ENCODE data around the gene RPP40.
A peak's percentile ranks its signal among the peaks of the same experiment; 100 is the strongest.

Gene RPP40

GRCh38 chr6:4972438-4972837 lies 31.4 kb downstream of the RPP40 start:
- no peak overlapping the region for H3K4me3 ChIP-seq (ENCODE audit: low read length)
- DNase-seq (ENCODE audit: low read depth): no peak

GRCh38 chr6:4971851-4972250 lies 32.0 kb downstream of the RPP40 start:
- TF ChIP-seq CTCF (conservative IDR thresholded peaks at IDR 0.05; ENCODE audit: low read length): no peak
- no peak overlapping the region for H3K4me3 ChIP-seq (ENCODE audit: low read length)
- no peak for DNase-seq (ENCODE audit: low read depth)

More at GRCh38 chr6:4972438-4972837, 31.4 kb downstream of the RPP40 start:
- TF ChIP-seq CTCF (conservative IDR thresholded peaks at IDR 0.05; ENCODE audit: low read length): no peak

GRCh38 chr6:4970739-4971395 lies 33.0 kb downstream of the RPP40 start:
- TF ChIP-seq CTCF (conservative IDR thresholded peaks at IDR 0.05; ENCODE audit: low read length): no peak
- DNase-seq (ENCODE audit: low read depth): peak; percentile 11
- no peak overlapping the region for H3K4me3 ChIP-seq (ENCODE audit: low read length)

- no peak for TF ChIP-seq CTCF (conservative IDR thresholded peaks at IDR 0.05; ENCODE audit: low read length)
- no peak for DNase-seq (ENCODE audit: low read depth)
Observed at GRCh38 chr6:4969609-4970285, 34.1 kb downstream of the RPP40 start.

GRCh38 chr6:4967301-4968030 lies 36.4 kb downstream of the RPP40 start:
- no peak for TF ChIP-seq CTCF (conservative IDR thresholded peaks at IDR 0.05; ENCODE audit: low read length)
- no peak overlapping the region for H3K4me3 ChIP-seq (ENCODE audit: low read length)

More at GRCh38 chr6:4969609-4970285, 34.1 kb downstream of the RPP40 start:
- no peak overlapping the region for H3K4me3 ChIP-seq (ENCODE audit: low read length)

GRCh38 chr6:4965562-4966389 lies 38.1 kb downstream of the RPP40 start:
- no peak for DNase-seq (ENCODE audit: low read depth)
- TF ChIP-seq CTCF (conservative IDR thresholded peaks at IDR 0.05; ENCODE audit: low read length): no peak
- H3K4me3 ChIP-seq (ENCODE audit: low read length): no peak overlapping the region

More at GRCh38 chr6:4967301-4968030, 36.4 kb downstream of the RPP40 start:
- peak; percentile 67 for DNase-seq (ENCODE audit: low read depth)

Measured in AG10803 (cell line).